BE2C (cell line): ENCODE results near the gene PLEKHF1.
A peak's percentile ranks its signal among the peaks of the same experiment; 100 is the strongest.

ENCODE experiments used
- DNase-seq: peaks from one replicate; pipeline ENCODE4 v3.0.0-alpha.2; 2020
- H3K27me3 ChIP-seq: fragments of 250-450 bp; sonication (Bioruptor Pico); 2 replicates; pipeline ENCODE4 v1.5.1; 2020; ENCODE audit warnings: mild to moderate bottlenecking
- H3K36me3 ChIP-seq: fragments of 250-450 bp; sonication (Bioruptor Pico); 2 replicates; pipeline ENCODE4 v1.5.1; 2020; ENCODE audit warnings: mild to moderate bottlenecking
- H3K4me1 ChIP-seq: fragments of 250-450 bp; sonication (Bioruptor Pico); 2 replicates; pipeline ENCODE4 v1.5.1; 2020
- H3K4me3 ChIP-seq: 2 replicates; pipeline ENCODE4 v1.5.1; 2011; ENCODE audit warnings: low read depth, low read length
- H3K9me3 ChIP-seq: fragments of 250-450 bp; sonication (Bioruptor Pico); 2 replicates; pipeline ENCODE4 v1.5.1; 2020
- CTCF ChIP-seq: IDR thresholded peaks from 2 replicates; pipeline ENCODE4 v1.5.1; 2012; ENCODE audit warnings: mild to moderate bottlenecking, low read depth, low read length

The PLEKHF1 gene

GRCh38 chr19:29665826-29666577 lies 741 bp downstream of the PLEKHF1 start:
- no peaks in the 10 kb centered on the region for H3K27me3 ChIP-seq
- H3K9me3 ChIP-seq, result no peaks in the 10 kb centered on the region
- H3K4me3 ChIP-seq, result peak overlapping the region; percentile 61
- TF ChIP-seq CTCF, result no peak
- H3K4me1 ChIP-seq, result no peaks in the 10 kb centered on the region
- H3K36me3 ChIP-seq, result no peaks in the 10 kb centered on the region
- DNase-seq, result no peak

DNA sequence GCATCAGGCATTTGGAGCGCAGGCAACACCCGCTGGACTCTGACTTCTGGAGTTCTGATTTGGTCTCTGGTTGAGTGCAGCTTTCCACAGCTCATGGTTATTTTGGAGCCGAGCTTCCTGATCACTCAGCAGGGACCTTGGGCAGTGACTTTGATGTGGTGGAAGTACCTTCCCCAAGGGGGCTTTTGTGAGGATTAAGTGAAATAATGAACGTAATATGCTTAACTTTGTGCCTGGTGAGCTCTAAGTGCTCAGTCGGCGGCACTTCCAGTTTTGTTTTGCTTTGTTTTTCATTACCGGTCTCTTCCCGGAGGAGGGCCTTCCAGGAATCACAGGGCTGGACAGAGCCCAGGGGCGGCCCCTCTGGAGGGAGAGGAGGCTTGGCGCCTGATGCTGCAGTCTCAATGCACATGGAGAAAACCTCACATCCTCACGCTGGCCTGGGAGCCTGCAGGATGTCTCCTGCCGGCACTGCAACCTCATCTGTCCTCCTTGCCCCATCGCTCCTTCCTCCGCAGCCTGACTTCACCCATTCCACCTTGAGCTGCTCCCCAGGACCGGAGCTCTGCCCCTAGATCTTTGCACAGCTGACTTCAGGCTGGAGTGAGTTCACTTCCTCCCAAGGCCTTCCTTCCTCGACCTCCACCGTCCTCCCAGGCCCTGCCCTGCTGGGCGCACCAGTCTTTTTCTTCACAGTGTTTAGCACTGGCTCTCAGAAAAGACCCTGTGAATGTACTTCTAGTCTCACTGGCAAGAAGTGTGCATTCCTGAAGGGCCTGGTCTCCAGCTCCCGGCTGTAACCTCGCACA lies 1.5 kb downstream of the PLEKHF1 start:
- no peaks in the 10 kb centered on the region for H3K4me1 ChIP-seq
- H3K27me3 ChIP-seq, result no peaks in the 10 kb centered on the region
- no peaks in the 10 kb centered on the region for H3K9me3 ChIP-seq
- no peak for DNase-seq
- no peak overlapping the region for H3K4me3 ChIP-seq
- no peak for TF ChIP-seq CTCF
- no peaks in the 10 kb centered on the region; the same call in 1 of the 2 replicates for H3K36me3 ChIP-seq

DNA sequence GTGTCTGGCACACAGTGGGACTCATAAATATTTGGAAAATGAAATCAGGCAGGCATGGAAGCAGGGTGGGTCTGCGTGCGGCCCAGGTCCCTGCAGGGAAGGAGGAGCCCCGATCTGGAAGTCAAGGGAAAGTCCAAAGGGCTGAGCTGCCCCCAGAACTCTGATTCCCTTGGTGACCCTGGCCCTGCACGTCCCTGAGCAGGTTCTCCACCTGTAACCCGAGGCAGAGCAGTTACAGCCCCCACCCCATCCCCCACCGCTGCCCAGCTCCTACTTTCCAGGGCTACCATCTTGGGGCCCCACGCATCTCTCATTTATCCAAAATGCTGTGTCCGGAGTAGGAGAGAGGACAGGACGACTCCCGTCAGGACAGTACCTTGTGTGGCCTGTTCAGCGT lies 2.1 kb downstream of the PLEKHF1 start:
- Histone ChIP-seq H3K4me3 (no peak overlapping the region), H3K4me1 (no peaks in the 10 kb centered on the region), H3K36me3 (no peaks in the 10 kb centered on the region; the same call in 1 of the 2 replicates), H3K27me3 (no peaks in the 10 kb centered on the region), H3K9me3 (no peaks in the 10 kb centered on the region)
- no peak for DNase-seq
- TF ChIP-seq CTCF, result no peak

- no peak for TF ChIP-seq CTCF
- Histone ChIP-seq H3K36me3 (no peaks in the 10 kb centered on the region; the same call in 1 of the 2 replicates), H3K4me3 (no peak overlapping the region), H3K4me1 (no peaks in the 10 kb centered on the region), H3K9me3 (no peaks in the 10 kb centered on the region), H3K27me3 (no peaks in the 10 kb centered on the region)
- no peak for DNase-seq
Measured at GRCh38 chr19:29667901-29668341, 2.7 kb downstream of the PLEKHF1 start.

- Histone ChIP-seq H3K27me3 (no peaks in the 10 kb centered on the region), H3K36me3 (no peaks in the 10 kb centered on the region; the same call in 1 of the 2 replicates), H3K9me3 (no peaks in the 10 kb centered on the region), H3K4me1 (no peaks in the 10 kb centered on the region), H3K4me3 (no peak overlapping the region)
- peak; percentile 12 for TF ChIP-seq CTCF
- no peak for DNase-seq
Measured at GRCh38 chr19:29668746-29669609, 3.7 kb downstream of the PLEKHF1 start.
